Stimulated activated naive CD8-positive, alpha-beta T cell treated with anti-CD3 and anti-CD28 coated beads, Interleukin-15, amount 100 ng/mL, for 72 hours (primary cell): ENCODE measurements around the gene UNC13B.

Experiments used
- ATAC-seq: fragments of 150-1000 bp; cut with Tn5 transposase; 2 replicates; pipeline ENCODE4 v1.10.0; 2021; ENCODE audit warnings: mild to moderate bottlenecking, moderate library complexity
- DNase-seq, 2 donors: peaks; one replicate each; pipeline ENCODE4 v3.0.0; 2021 to 2022
- H3K27ac Mint-ChIP-seq, 2 donors: one replicate each; pipeline ENCODE4 v1.8.0; 2022; ENCODE audit warnings: mild to moderate bottlenecking in 2 of 2, mixed read lengths in 2 of 2, moderate library complexity in 2 of 2
- H3K27me3 Mint-ChIP-seq: one replicate; pipeline ENCODE4 v1.8.0; 2022; ENCODE audit warnings: mixed read lengths
- H3K4me1 Mint-ChIP-seq: one replicate; pipeline ENCODE4 v1.8.0; 2022; ENCODE audit warnings: mild to moderate bottlenecking, mixed read lengths
- H3K4me3 Mint-ChIP-seq, 2 donors: one replicate each; pipeline ENCODE4 v1.8.0; 2022; ENCODE audit warnings: mild to moderate bottlenecking in 2 of 2, mixed read lengths in 2 of 2, moderate library complexity in 1 of 2
- H3K9me3 Mint-ChIP-seq, 2 donors: one replicate each; pipeline ENCODE4 v1.8.0; 2022; ENCODE audit warnings: mixed read lengths in 2 of 2

Gene UNC13B

DNA sequence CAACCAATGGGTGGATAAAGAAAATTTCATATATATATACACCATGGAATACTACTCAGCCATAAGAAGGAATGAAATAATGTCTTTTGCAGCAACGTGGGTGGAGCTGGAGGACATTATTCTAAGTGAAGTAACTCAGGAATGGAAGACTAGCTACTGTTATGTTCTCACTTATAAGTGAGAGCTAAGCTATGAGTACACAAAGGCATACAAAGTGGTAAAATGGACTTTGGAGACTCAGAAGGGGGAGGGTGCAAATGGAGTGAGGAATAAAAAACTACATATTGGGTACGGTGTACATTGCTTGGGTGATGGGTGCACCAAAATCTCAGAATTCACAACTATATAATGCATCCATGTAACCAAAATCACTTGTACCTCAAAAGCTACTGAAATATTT is 260.9 kb downstream of the UNC13B start:
- Mint-ChIP-seq H3K27me3 (peaks cover 52% of the 10 kb centered on the region), H3K4me1 (no peaks in the 10 kb centered on the region), H3K4me3 (no peak overlapping the region), H3K9me3 (no peaks in the 10 kb centered on the region), H3K27ac (no peak overlapping the region)
- ATAC-seq (no peak), DNase-seq (no peak)

DNA sequence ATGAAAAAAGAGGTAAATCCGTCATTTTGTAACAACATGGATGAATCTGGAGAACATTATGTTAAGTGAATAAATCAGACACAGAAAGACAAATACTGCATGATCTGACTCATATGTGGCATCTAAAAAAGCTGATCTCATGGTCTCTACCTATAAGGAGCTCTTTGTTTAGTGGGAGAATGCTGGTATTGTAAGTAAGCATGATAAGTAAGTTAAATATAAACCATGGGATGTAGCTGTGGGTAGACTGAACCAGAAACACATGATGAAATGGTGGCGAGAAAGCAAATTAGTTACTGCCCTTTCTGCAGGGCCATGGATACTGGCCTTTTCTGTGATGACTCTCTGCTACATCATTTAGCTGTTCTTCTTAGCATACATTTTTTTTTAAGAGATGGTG is 261.7 kb downstream of the UNC13B start:
- Mint-ChIP-seq H3K9me3 (peaks cover 0 to 4% of the 10 kb centered on the region in 2 donors), H3K4me1 (no peaks in the 10 kb centered on the region), H3K4me3 (no peak overlapping the region), H3K27me3 (peaks cover 52% of the 10 kb centered on the region), H3K27ac (no peak overlapping the region)
- ATAC-seq (no peak), DNase-seq (no peak)

DNA sequence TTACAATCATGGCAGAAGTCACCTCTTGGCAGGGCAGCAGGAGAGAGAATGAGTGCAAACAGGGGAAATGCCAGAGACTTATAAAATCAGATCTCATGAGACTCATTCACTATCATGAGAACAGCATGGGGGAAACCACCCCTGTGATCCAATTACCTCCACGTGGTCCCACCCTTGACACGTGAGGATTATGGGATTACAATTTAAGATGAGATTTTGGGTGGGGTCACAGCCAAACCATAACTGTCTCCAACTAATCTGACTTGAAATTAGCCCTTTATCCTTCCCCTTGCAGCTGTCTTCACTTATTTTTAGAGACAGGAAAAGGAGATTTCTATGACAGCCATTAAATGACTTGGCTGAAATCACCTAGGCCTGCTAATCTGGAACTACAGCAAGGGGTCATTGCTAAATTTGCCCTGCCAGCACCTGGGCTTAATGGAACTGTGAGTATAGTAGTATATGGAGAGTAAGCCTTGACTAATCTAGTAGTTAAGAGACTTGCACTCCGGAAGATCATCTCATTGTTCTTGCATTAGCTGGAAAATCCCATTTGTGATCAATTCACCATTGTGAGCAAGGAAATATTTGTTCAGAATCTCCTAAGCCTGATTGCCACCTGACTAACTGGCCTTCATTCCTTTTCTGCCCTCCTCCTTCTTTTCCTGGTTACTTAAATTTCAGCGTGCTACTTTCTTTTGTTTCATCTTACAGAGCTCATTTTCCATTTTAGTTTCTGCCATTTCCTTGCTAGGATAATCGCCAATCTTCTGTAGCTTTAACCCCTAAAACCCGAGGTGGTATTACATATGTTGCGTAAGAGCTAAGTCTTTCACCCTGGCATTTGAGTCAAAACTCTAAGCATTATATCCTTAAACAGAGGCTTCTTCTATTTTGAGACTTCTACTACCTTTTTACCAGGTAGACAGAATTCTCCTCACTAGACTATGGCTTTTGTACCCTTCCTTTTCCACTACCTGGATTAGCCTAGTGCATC is 262.8 kb downstream of the UNC13B start:
- Mint-ChIP-seq H3K4me3 (no peak overlapping the region), H3K27ac (no peak overlapping the region), H3K9me3 (peaks cover 0 to 4% of the 10 kb centered on the region in 2 donors), H3K27me3 (peaks cover 48% of the 10 kb centered on the region), H3K4me1 (no peaks in the 10 kb centered on the region)
- ATAC-seq (no peak), DNase-seq (no peak)

DNA sequence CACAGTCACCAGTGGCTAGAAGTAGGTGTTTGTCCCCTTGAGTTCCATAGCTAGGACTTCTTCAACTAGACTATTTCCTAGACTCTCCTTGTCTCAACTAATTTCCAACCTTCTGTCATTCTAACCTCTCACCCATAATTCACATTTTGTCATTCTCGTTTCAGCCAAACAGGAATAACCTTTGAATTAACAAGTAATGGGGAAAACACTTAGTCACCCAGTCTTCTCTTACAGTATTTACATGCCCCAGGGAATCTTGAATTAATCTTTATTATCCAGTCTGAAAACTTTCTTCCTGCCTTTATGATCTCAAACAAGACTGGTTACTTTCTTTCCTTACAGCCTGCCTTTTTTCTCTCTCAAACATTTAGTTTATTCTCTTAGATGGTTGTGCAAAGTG is 264.8 kb downstream of the UNC13B start:
- H3K4me3 Mint-ChIP-seq = no peak overlapping the region
- peaks cover 0 to 4% of the 10 kb centered on the region in 2 donors for H3K9me3 Mint-ChIP-seq
- ATAC-seq = no peak
- peaks cover 30% of the 10 kb centered on the region for H3K27me3 Mint-ChIP-seq
- no peak overlapping the region for H3K27ac Mint-ChIP-seq
- no peak for DNase-seq
- no peaks in the 10 kb centered on the region for H3K4me1 Mint-ChIP-seq

DNA sequence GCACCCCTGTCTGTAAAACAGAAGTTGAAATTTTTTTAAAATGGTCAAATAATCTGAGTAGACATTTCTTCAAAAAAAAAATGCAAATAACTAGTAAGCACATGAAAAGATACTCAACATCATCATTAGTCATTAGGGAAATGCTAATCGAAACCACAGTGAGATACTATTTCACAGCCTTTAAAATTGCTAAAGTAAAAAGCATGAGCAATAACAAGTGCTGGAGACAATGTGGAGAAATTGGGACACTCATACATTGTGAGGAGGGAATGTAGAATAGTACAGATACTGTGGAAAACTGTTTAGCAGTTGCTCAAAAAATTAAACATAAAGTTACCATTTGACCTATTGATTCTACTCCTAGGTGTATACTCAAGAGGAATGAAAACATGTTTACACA is 269.7 kb downstream of the UNC13B start:
- H3K4me1 Mint-ChIP-seq = no peaks in the 10 kb centered on the region
- peaks cover 0 to 4% of the 10 kb centered on the region in 2 donors for H3K9me3 Mint-ChIP-seq
- H3K27ac Mint-ChIP-seq = no peak overlapping the region
- ATAC-seq (no peak), DNase-seq (no peak)
- H3K27me3 Mint-ChIP-seq = peaks cover 27% of the 10 kb centered on the region
- H3K4me3 Mint-ChIP-seq = no peak overlapping the region

DNA sequence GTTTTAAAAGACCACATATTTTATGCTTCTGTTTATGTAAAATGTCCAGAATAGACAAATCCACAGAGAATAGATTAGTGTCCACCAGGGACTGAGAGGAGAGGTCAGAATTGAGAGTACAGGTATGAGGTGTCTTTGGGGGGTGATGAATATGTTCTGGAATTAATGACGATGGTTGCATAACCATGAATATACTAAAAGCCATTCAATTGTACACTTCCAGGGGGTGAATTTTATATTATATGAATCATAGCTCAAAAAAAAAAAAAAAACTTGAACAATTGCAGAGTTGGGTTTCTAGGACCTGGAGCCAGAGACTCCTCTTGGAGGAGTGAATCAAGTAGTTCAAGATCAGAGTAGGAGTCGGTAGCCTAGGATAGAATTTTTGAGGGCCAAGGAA is 270.3 kb downstream of the UNC13B start:
- DNase-seq (no peak), ATAC-seq (no peak)
- Mint-ChIP-seq H3K27ac (no peak overlapping the region), H3K4me1 (no peaks in the 10 kb centered on the region), H3K4me3 (no peak overlapping the region), H3K27me3 (peaks cover 21% of the 10 kb centered on the region), H3K9me3 (peaks cover 0 to 4% of the 10 kb centered on the region in 2 donors)

DNA sequence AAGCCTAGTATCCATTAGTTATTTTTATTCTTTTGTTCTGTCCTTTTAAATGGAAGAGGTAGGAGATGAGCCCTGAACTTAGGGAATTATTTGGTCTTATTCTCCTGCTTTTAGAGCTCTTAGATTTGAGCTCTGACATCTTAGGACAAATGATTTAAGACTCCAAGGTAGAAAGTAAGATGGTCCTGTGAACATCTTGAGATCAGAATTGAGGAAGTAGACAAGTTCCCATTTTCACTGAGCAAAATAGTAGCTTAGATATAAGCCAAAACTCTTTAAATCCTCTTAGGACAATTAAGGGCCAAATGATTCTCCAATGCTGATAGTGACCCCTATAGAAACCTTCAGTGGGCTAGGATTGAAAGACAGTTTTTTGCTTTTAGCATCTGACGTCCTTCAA is 275.1 kb downstream of the UNC13B start:
- H3K4me3 Mint-ChIP-seq = no peak overlapping the region
- peaks cover 3% of the 10 kb centered on the region for H3K27me3 Mint-ChIP-seq
- no peaks in the 10 kb centered on the region for H3K4me1 Mint-ChIP-seq
- ATAC-seq (no peak), DNase-seq (no peak)
- no peaks in the 10 kb centered on the region for H3K9me3 Mint-ChIP-seq
- H3K27ac Mint-ChIP-seq = no peak overlapping the region

DNA sequence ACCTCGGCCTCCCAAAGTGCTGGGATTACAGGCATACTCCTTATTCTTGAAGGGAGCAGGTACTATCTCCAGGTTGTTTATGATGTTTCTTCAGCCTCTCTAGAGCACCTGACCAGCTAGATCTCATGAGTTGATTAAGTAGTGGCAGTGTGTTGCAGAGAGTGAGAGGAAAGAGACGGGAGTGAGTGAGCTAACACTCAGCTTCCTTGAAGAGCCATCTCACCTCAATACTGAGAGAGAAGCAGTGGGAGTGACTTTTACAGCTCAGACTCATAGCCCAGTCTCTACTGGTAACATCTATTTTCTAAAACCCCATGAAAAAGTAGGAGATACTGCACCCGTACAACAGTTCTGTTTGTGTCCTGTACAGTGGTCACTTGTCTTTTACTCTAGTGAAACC is 284.2 kb downstream of the UNC13B start:
- Mint-ChIP-seq H3K9me3 (no peaks in the 10 kb centered on the region), H3K27me3 (peaks cover 27% of the 10 kb centered on the region), H3K4me1 (no peaks in the 10 kb centered on the region), H3K4me3 (no peak overlapping the region), H3K27ac (no peak overlapping the region)
- ATAC-seq (no peak), DNase-seq (no peak)

DNA sequence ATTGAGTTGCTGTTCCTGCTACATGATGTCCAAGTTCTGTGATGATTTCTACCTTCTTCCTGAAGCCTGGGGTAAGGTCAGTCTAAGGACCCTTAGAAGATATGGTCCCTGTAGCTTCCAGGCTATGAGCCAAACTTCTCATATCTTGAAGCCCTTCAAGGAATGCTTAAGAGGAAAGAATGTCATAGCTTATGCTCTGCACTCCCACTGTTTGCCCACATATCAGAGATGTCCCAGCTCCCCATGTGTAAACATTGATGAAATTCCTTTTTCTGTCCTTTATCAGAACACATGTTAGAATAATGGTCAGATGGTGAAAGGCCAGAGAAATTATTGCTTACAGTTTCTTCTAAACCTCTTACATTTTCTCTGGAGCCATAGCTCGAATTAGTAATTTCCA is 286.7 kb downstream of the UNC13B start:
- Mint-ChIP-seq H3K27me3 (peaks cover 42% of the 10 kb centered on the region), H3K9me3 (peaks cover 0 to 15% of the 10 kb centered on the region in 2 donors), H3K27ac (no peak overlapping the region), H3K4me1 (no peaks in the 10 kb centered on the region), H3K4me3 (no peak overlapping the region)
- no peak for ATAC-seq
- no peak for DNase-seq

DNA sequence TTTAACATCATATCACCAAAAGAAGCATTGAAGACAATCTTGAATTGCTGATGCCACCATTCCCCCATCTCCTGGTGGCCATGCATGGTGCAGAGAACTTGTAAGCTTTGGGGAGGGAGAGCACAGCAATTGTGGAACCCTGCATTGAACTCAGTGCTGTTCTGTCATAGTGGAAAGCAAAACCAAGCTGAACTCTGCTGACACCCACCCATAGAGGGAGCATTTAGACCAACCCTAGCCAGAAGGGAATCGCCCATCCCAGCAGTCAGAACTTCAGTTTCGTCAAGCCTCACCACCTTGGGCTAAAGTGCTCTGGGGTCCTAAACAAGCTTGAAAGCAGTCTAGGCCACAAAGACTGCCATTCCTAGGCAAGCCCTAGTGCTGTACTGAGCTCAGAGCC is 290.7 kb downstream of the UNC13B start:
- ATAC-seq (no peak), DNase-seq (no peak)
- H3K4me3 Mint-ChIP-seq = no peak overlapping the region
- H3K27me3 Mint-ChIP-seq = peaks cover 33% of the 10 kb centered on the region
- no peaks in the 10 kb centered on the region for H3K4me1 Mint-ChIP-seq
- H3K9me3 Mint-ChIP-seq = peaks cover 7 to 27% of the 10 kb centered on the region in 2 donors
- no peak overlapping the region for H3K27ac Mint-ChIP-seq

DNA sequence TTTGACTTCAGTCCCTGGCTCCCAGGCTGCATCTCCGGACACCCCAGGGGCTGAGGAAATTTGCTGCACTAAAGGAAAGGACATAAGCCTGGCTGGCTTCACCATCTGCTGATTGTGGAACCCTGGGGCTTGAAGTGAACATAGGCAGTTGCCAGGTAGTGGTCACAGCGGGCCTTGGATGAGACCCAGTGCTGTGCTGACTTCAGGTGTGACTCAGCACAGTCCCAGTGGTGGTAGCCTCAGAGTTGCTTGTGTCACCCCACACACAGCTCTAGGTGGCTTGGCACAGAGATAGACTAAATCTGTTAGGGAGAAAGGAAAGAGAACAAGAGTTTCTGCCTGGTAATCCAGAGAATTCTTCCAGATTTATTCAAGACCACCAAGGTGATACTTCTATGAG is 292.0 kb downstream of the UNC13B start:
- ATAC-seq (no peak), DNase-seq (no peak)
- Mint-ChIP-seq H3K4me1 (no peaks in the 10 kb centered on the region), H3K27me3 (peaks cover 31% of the 10 kb centered on the region), H3K27ac (no peak overlapping the region), H3K4me3 (no peak overlapping the region), H3K9me3 (peaks cover 7 to 27% of the 10 kb centered on the region in 2 donors)
